GM23248 (cell line): ENCODE measurements around the gene PISD.

Experiments
- EZH2 ChIP-seq: fragments of 200-600 bp; sonication (generic); IDR thresholded peaks from 2 replicates; pipeline ENCODE4 v1.6.1; 2018; ENCODE audit warnings: antibody characterized with exemption, mild to moderate bottlenecking; ENCODE audit not compliant: insufficient read depth, poor library complexity, severe bottlenecking
- EZH2phosphoT487 ChIP-seq: fragments of 200-600 bp; sonication (generic); IDR thresholded peaks from 2 replicates; pipeline ENCODE4 v1.6.1; 2018; ENCODE audit warnings: antibody characterized with exemption, moderate library complexity, mild to moderate bottlenecking, low read depth; ENCODE audit not compliant: insufficient read depth

DNA sequence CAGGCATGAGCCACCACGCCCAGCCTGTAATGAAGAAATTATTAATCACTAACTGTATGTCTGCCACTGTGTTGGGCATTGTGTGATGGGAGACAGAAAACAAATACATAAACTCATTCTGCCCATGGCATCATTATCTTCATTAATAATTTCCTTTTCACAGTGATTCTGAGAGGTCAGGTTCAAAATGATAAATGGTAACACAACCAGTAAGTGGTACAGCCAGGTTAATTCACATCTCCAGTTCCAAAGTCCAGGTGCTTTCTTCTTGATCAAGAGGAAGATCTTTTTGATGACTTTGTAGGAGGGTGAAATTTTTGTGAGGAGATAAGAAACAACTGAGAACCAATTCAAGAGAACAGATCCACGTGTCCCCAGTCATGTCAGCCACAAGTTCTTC lies 66.7 kb downstream of the PISD start:
- no peak for TF ChIP-seq EZH2phosphoT487
- TF ChIP-seq EZH2 = no peak
